Gastroesophageal sphincter (tissue), 3 donors: Measurements from ENCODE around the gene PHKG2.

Source experiments
- CTCF ChIP-seq, 4 experiments: fragments of 200-600 bp in 2 of 4; fragments of 450-650 bp in 2 of 4; sonication (generic) in 1 of 4; IDR thresholded peaks; one replicate each; pipeline ENCODE4 v1.5.1; 2017 to 2019; ENCODE audit warnings: antibody characterized with exemption in 4 of 4, mild to moderate bottlenecking in 2 of 4, moderate library complexity in 2 of 4
- POLR2A ChIP-seq, 2 donors: fragments of 450-650 bp; IDR thresholded peaks; one replicate each; pipeline ENCODE4 v1.6.1; 2017; ENCODE audit warnings: antibody characterized with exemption in 2 of 2, mild to moderate bottlenecking in 2 of 2, moderate library complexity in 1 of 2

- TF ChIP-seq CTCF (IDR thresholded peaks at IDR 0.05), result no peak
- no peak for TF ChIP-seq POLR2A (IDR thresholded peaks at IDR 0.05)
Observed at GRCh38 chr16:30778549-30779244, 30.5 kb downstream of the PHKG2 start.
